H1 (cell line): Measurements from ENCODE around the gene TNNT3. TPM values are rescaled to one million over a fixed set of nuclear protein-coding genes. Genes with fewer than 3 reads are reported as not detected.

Experiments used
- SP4 ChIP-seq: IDR thresholded peaks from 2 replicates; pipeline ENCODE4 v1.6.1; 2012; ENCODE audit warnings: low read length, inconsistent platforms
- polyA plus RNA-seq, 7 experiments: library from polyadenylated mRNA; depleted of rRNA in 3 of 7; stranded (reverse) in 5 of 7; unstranded in 2 of 7; fragments of >200 nt in 5 of 7; fragments of 200-250 nt in 2 of 7; gene quantifications; 1 replicate in 5 of 7; 2 replicates in 1 of 7; 4 replicates in 1 of 7; pipeline versions ENCODE4 v1.2.1 to v1.2.3, GENCODE V29; 2011 to 2013; ENCODE audit warnings: missing spikeins in 2 of 7, mixed read lengths in 2 of 7
- total RNA-seq: library from RNA; stranded (reverse); fragmentation: NEBNext Ultra II Directional; extraction: Animal tissue kit (Norgen Biotek cat#: 25700); gene quantifications from 2 replicates; pipeline ENCODE4 v1.2.1, GENCODE V29; 2021

TNNT3 gene
- total and polyA plus RNA-seq, 2 of the 8 experiments (the other 6 are each of a cell fraction or from before 2014, with no cell fraction given) = not detected

DNA sequence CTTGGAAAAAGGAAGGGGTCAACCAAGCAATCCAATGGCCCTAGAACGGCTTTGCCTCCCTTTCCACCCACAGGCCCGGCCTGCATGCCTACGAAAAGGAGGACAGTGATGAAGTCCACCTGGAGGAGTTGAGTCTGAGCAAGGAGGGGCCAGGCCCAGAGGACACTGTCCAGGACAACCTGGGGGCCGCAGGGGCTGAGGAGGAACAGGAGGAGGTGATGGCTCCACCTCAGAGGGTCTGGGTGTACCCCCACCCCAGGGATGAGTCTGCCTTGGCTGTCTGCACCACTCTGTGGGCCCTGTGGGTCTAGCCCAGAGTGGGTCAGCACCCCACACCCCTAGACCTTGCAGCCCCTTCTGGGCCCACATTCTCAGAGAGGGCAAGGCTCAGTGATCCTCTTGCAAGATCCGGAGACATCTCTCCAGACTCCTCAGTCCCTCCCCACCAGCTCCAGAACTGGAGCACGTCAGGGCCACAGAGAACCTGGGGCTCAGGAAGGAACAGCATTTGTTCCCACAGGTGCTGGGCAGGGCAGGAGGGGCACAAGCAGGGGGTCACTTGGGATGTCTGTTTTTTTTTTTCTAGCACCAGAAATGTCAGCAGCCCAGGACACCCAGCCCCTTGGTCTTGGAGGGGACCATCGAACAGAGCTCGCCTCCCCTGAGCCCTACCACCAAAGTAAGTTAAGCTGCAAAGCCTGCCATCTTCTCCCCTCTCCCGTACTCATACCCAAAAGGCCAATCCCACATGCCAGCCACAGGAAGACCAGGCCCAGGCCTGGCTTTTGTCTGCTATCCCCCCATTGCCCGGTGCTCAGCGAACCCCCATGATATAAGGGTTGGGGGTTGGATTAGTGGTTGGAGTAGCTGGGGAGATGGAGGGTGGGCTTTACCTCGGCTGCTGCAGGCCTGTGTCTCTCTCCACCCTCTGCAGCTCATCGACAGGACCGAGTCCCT is 35.9 kb upstream of the TNNT3 start (continued):
- TF ChIP-seq SP4 = no peak
